Smooth muscle cell (in vitro differentiated cells): ENCODE data around the gene DNAJC22. TPM values are rescaled to one million over a fixed set of nuclear protein-coding genes. Genes with fewer than 3 reads are reported as not detected.
A peak's percentile ranks its signal among the peaks of the same experiment; 100 is the strongest.

Source experiments
- DNase-seq: peaks from one replicate; lab custom pipeline; 2025; ENCODE audit not compliant: unreplicated experiment; lab: John Stamatoyannopoulos, UW
- H2AFZ ChIP-seq: fragments of 200-600 bp; sonication (generic); 2 replicates; pipeline ENCODE4 v1.6.0; 2016; ENCODE audit warnings: antibody characterized with exemption, low read depth, mild to moderate bottlenecking
- H3F3A ChIP-seq: fragments of 200-600 bp; sonication (generic); 2 replicates; pipeline ENCODE4 v1.6.0; 2017; ENCODE audit warnings: antibody characterized with exemption, low read depth
- H3K27ac ChIP-seq: fragments of 200-600 bp; sonication (generic); 2 replicates; pipeline ENCODE4 v1.5.1; 2016; ENCODE audit warnings: low read depth, mild to moderate bottlenecking
- H3K27me3 ChIP-seq: fragments of 200-600 bp; sonication (generic); 2 replicates; pipeline ENCODE4 v1.6.1; 2016; ENCODE audit warnings: low read depth, mild to moderate bottlenecking
- H3K36me3 ChIP-seq: fragments of 200-600 bp; sonication (generic); 2 replicates; pipeline ENCODE4 v1.5.1; 2016; ENCODE audit warnings: low read depth
- H3K4me1 ChIP-seq: fragments of 200-600 bp; sonication (generic); 2 replicates; pipeline ENCODE4 v1.5.1; 2016; ENCODE audit warnings: low read depth
- H3K4me2 ChIP-seq: fragments of 200-600 bp; sonication (generic); 2 replicates; pipeline ENCODE4 v1.6.0; 2016; ENCODE audit warnings: mild to moderate bottlenecking
- H3K4me3 ChIP-seq: fragments of 200-600 bp; sonication (generic); 2 replicates; pipeline ENCODE4 v1.5.1; 2016; ENCODE audit warnings: mild to moderate bottlenecking
- H3K79me2 ChIP-seq: fragments of 200-600 bp; sonication (generic); 2 replicates; pipeline ENCODE4 v1.6.0; 2016; ENCODE audit warnings: low read depth, mild to moderate bottlenecking
- H3K9ac ChIP-seq: fragments of 200-600 bp; sonication (generic); 2 replicates; pipeline ENCODE4 v1.6.0; 2016; ENCODE audit warnings: low read depth
- H3K9me3 ChIP-seq: fragments of 200-600 bp; sonication (generic); replicated peaks from 2 replicates; pipeline ENCODE4 v1.5.1; 2016; ENCODE audit warnings: low read depth
- H4K20me1 ChIP-seq: fragments of 200-600 bp; sonication (generic); 2 replicates; pipeline ENCODE4 v1.6.0; 2016; ENCODE audit warnings: low read depth
- WGBS: methylation state at CpG from one replicate; pipeline ENCODE4 v1.1.7; 2016; ENCODE audit warnings: low lambda C conversion rate; 5-methylcytosine and 5-hydroxymethylcytosine counted together
- polyA plus RNA-seq: library from polyadenylated mRNA; unstranded; fragments of >200 nt; fragmentation: Nextera tagmentation; extraction: Ambion mirVana; gene quantifications from 2 replicates; pipeline ENCODE4 v1.2.1, GENCODE V29; 2016
- total RNA-seq: library from RNA; depleted of rRNA; stranded (reverse); fragments of >200 nt; gene quantifications from 2 replicates; pipeline ENCODE4 v1.2.3, GENCODE V29; 2014
- TF ChIP-seq, protein P1 (sequence below): fragments of 200-600 bp; sonication (generic); IDR thresholded peaks from 2 replicates; pipeline ENCODE4 v1.5.1; 2017; ENCODE audit warnings: borderline replicate concordance, mild to moderate bottlenecking, antibody characterized with exemption; ENCODE audit not compliant: insufficient read depth, poor library complexity, severe bottlenecking

The DNAJC22 gene
- total and polyA plus RNA-seq, 2 experiments from 2014 or later, result 0.09 to 2.4 TPM

DNA sequence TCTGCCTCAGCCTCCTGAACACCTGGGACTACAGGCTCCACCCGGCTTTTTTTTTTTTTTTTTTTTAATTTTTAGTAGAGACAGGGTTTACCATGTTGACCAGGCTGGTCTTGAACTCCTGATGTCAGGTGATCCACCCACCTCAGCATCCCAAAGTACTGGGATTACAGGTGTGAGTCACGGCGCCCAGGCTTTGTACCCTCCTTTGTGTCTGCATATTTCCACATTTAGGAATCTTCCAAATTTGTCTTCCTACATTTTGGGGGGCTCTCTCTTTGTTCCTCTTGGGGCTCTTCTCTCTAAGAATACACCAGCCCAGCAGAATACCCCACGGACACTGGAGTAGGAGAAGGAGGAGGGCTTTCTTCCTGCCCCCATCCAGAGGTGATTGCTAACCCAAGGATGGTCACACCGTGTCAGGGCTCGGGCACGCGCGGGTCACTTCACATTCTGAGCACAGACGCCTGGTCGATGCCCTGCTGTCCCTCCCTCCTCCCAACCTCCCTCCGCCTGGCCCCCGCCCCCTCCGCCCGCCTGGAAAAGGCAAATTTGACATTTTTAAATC lies 2.1 kb upstream of the DNAJC22 start:
- DNase-seq, result no peak
- peaks cover 100% of the 10 kb centered on the region for H3K27me3 ChIP-seq
- TF ChIP-seq, protein P1, sequence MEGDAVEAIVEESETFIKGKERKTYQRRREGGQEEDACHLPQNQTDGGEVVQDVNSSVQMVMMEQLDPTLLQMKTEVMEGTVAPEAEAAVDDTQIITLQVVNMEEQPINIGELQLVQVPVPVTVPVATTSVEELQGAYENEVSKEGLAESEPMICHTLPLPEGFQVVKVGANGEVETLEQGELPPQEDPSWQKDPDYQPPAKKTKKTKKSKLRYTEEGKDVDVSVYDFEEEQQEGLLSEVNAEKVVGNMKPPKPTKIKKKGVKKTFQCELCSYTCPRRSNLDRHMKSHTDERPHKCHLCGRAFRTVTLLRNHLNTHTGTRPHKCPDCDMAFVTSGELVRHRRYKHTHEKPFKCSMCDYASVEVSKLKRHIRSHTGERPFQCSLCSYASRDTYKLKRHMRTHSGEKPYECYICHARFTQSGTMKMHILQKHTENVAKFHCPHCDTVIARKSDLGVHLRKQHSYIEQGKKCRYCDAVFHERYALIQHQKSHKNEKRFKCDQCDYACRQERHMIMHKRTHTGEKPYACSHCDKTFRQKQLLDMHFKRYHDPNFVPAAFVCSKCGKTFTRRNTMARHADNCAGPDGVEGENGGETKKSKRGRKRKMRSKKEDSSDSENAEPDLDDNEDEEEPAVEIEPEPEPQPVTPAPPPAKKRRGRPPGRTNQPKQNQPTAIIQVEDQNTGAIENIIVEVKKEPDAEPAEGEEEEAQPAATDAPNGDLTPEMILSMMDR, result no peak
- peak overlapping the region; percentile 52 for H3K4me3 ChIP-seq
- H3K9me3 ChIP-seq, result no peaks in the 10 kb centered on the region
- H3K36me3 ChIP-seq, result no peaks in the 10 kb centered on the region
- WGBS, result 13% methylated on average over 11 of the region's 15 CpGs
- H3K4me1 ChIP-seq, result peaks cover 40% of the 10 kb centered on the region
- no peaks in the 10 kb centered on the region for H4K20me1 ChIP-seq
- peak overlapping the region; percentile 88 for H3K4me2 ChIP-seq
- H3K27ac ChIP-seq, result no peak overlapping the region
- H2AFZ ChIP-seq, result no peak overlapping the region
- no peaks in the 10 kb centered on the region for H3K79me2 ChIP-seq
- no peak overlapping the region for H3K9ac ChIP-seq
- H3F3A ChIP-seq, result no peaks in the 10 kb centered on the region

DNA sequence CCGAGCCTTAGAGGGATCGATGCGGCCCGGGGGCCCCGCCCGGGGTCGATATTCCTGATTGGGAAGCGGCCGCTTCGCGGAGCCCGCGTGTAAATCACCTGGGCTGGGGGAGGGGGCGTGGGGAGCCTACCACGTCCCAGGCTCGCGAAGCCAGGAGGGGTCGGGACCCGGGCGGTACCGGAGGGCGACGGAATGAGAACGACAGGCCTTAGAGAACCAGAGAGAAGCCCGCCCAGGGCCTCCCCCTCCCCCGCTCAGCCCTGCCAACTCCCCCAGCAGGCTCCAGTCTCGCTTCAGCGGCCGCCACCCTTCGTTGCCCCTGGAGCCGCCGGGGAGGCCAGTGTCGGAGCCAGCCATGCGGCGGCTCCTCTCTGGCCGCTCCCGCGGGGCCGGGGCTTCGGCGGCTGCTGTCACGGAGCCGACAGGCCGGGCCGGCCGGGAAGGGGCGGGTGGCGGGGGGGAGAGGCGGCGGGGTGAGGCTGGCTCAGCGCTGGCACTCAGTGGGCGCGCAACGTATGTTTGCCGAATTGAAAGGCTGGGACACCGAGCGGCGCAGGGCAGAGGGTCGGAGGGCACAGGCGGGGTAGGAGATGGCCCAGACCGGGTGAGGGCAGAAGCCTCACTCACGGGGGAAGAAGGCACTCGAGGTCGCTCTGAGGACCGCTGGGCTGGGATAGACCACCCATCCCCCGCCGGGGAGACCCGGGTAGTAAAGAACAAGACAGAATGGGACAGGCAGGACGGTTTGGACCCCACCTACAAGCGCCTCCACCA lies 1.4 kb upstream of the DNAJC22 start:
- H3K27ac ChIP-seq, result no peak overlapping the region
- H3K36me3 ChIP-seq, result no peaks in the 10 kb centered on the region
- peak overlapping the region; percentile 52 for H3K4me3 ChIP-seq
- no peak overlapping the region for H2AFZ ChIP-seq
- 3% methylated on average over 51 of the region's 70 CpGs for WGBS
- DNase-seq, result no peak
- H3K79me2 ChIP-seq, result no peaks in the 10 kb centered on the region
- no peaks in the 10 kb centered on the region for H4K20me1 ChIP-seq
- peak overlapping the region; percentile 88 for H3K4me2 ChIP-seq
- no peaks in the 10 kb centered on the region for H3K9me3 ChIP-seq
- TF ChIP-seq, protein P1, result no peak
- peaks cover 96% of the 10 kb centered on the region for H3K27me3 ChIP-seq
- no peaks in the 10 kb centered on the region for H3F3A ChIP-seq
- H3K4me1 ChIP-seq, result peaks cover 40% of the 10 kb centered on the region
- H3K9ac ChIP-seq, result no peak overlapping the region

DNA sequence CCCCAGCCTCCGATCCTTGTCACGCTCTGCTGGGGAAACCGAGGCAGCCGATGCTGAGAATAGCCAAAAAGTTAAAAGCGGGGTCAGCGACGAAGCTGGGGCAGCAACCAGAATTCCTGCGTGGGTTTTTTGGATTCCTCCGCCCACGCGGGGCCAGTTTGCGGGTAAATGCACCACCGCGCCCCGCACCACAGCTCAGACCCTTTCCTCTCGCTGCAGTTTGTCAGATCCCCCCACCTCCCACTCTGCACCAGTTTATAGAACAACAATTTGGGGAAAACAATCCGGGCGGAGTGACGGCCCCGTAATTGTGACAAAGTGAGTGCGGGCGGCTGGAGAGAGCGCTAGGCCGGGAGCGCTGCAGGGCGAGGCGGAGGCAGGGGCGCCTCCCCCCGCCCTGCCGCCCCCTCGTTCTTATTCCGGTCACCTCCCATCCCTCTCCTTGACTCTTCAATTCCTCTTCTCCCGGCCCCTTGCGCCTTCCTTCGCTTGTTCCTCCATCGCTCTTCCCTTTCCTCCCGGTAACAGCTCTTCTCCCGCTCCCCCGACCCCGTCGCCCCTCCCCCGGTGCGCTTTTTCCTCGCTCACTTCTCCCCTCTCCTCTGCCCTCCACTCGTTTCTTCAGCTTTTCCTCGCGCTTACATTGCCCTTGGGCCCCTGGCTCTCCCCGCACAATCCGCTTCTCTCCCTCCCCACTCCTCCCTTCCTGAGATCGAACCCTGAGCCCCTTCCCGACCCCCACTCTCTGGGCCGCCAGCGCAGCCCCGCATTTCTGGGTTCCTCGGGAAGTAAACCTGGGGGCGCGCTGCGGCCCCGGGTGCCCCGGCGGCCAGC lies 646 bp upstream of the DNAJC22 start:
- H3K36me3 ChIP-seq, result no peaks in the 10 kb centered on the region
- H3K4me3 ChIP-seq, result peak overlapping the region; percentile 52
- no peak for DNase-seq
- no peaks in the 10 kb centered on the region for H4K20me1 ChIP-seq
- H3K27ac ChIP-seq, result no peak overlapping the region
- no peaks in the 10 kb centered on the region for H3K9me3 ChIP-seq
- peaks cover 88% of the 10 kb centered on the region for H3K27me3 ChIP-seq
- H3K4me2 ChIP-seq, result peak overlapping the region; percentile 88
- H3K9ac ChIP-seq, result no peak overlapping the region
- H3F3A ChIP-seq, result no peaks in the 10 kb centered on the region
- WGBS, result 3% methylated on average over 33 of the region's 61 CpGs
- H2AFZ ChIP-seq, result peak overlapping the region; percentile 26
- peaks cover 37% of the 10 kb centered on the region for H3K4me1 ChIP-seq
- H3K79me2 ChIP-seq, result no peaks in the 10 kb centered on the region
- TF ChIP-seq, protein P1, result no peak
